Adrenal gland (tissue), 5 donors: Measurements from ENCODE around the gene RFLNA.

Source experiments
- CTCF ChIP-seq, 6 experiments: fragments of 450-650 bp in 4 of 6; fragments of 200-600 bp in 2 of 6; sonication (generic) in 1 of 6; IDR thresholded peaks; 1 replicate in 5 of 6; 2 replicates in 1 of 6; pipeline versions ENCODE4 v1.5.1 to v1.8.0; 2016 to 2021; ENCODE audit warnings: antibody characterized with exemption in 6 of 6, mild to moderate bottlenecking in 2 of 6, moderate library complexity in 1 of 6
- POLR2A ChIP-seq, 2 donors: fragments of 450-650 bp; IDR thresholded peaks; one replicate each; pipeline ENCODE4 v1.6.1; 2017; ENCODE audit warnings: antibody characterized with exemption in 2 of 2, mild to moderate bottlenecking in 2 of 2, moderate library complexity in 1 of 2
- donor health status: DM: no; HTN: no; CAD: no.

DNA sequence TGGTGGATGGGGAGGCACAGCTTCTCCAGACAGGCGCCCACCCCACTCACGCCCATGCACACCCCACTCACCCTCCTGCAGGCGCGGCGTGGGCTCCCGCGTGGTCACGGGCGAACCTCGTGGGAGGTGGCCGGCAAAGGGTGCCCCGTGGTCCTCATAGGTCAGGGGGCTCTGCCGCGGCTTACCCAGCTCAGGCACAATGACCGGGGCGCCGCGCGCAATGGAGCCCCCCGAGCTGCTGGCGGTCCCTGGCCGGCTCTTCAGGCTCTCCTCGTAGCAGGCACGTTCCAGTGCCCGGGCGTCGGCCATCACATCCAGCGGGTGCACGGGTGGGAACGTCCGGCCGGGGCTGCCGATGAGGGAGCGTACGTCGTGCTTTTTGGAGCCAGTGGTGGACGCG lies 49.6 kb downstream of the RFLNA start:
- no peak for TF ChIP-seq POLR2A (IDR thresholded peaks at IDR 0.05)
- no peak for TF ChIP-seq CTCF (IDR thresholded peaks at IDR 0.05)
